Bronchial epithelial cell (primary cell): ENCODE measurements around the gene DNM1. TPM values are rescaled to one million over a fixed set of nuclear protein-coding genes. Genes with fewer than 3 reads are reported as not detected.
"Not testable (repeated sequence)": the region's sequence is repeated elsewhere in the genome, so short reads cannot be mapped to it uniquely, and the experiment has no call there.

Experiments
- DNase-seq: peaks from one replicate; pipeline ENCODE4 v3.0.0-alpha.2; 2010; ENCODE audit warnings: low read depth
- FAIRE-seq: peaks from 2 replicates; lab custom pipeline; 2011; peaks lifted over from hg19 to GRCh38; lab: Jason Lieb, UNC
- H3K27me3 ChIP-seq: 2 replicates; pipeline ENCODE4 v1.5.1; 2011; ENCODE audit warnings: low read length; ENCODE audit not compliant: control insufficient read depth, insufficient read depth
- H3K36me3 ChIP-seq: 2 replicates; pipeline ENCODE4 v1.5.1; 2011; ENCODE audit warnings: low read length; ENCODE audit not compliant: control insufficient read depth, insufficient read depth
- H3K4me3 ChIP-seq: 2 replicates; pipeline ENCODE4 v1.5.1; 2011; ENCODE audit warnings: mild to moderate bottlenecking, low read depth, low read length, control low read depth
- total RNA-seq: library from RNA; depleted of rRNA; stranded (reverse); fragments of >200 nt; gene quantifications from 2 replicates; pipeline ENCODE4 v1.2.1, GENCODE V29; 2014
- TF ChIP-seq, protein P1 (sequence below): IDR thresholded peaks from 2 replicates; pipeline ENCODE4 v1.5.1; 2011; ENCODE audit warnings: mild to moderate bottlenecking, moderate library complexity, low read length, control low read depth, inconsistent platforms; ENCODE audit not compliant: insufficient read depth, severe bottlenecking

Gene DNM1
- total RNA-seq, 1 donor from 2014 or later: 0.53 TPM

- TF ChIP-seq, protein P1, sequence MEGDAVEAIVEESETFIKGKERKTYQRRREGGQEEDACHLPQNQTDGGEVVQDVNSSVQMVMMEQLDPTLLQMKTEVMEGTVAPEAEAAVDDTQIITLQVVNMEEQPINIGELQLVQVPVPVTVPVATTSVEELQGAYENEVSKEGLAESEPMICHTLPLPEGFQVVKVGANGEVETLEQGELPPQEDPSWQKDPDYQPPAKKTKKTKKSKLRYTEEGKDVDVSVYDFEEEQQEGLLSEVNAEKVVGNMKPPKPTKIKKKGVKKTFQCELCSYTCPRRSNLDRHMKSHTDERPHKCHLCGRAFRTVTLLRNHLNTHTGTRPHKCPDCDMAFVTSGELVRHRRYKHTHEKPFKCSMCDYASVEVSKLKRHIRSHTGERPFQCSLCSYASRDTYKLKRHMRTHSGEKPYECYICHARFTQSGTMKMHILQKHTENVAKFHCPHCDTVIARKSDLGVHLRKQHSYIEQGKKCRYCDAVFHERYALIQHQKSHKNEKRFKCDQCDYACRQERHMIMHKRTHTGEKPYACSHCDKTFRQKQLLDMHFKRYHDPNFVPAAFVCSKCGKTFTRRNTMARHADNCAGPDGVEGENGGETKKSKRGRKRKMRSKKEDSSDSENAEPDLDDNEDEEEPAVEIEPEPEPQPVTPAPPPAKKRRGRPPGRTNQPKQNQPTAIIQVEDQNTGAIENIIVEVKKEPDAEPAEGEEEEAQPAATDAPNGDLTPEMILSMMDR: no peak
- Histone ChIP-seq H3K36me3 (peaks cover 34% of the 10 kb centered on the region), H3K4me3 (no peak overlapping the region), H3K27me3 (no peaks in the 10 kb centered on the region)
- no peak for FAIRE-seq
- DNase-seq: no peak
These were observed 22.7 kb upstream of the DNM1 start for GRCh38 chr9:128180447-128180846.

DNA sequence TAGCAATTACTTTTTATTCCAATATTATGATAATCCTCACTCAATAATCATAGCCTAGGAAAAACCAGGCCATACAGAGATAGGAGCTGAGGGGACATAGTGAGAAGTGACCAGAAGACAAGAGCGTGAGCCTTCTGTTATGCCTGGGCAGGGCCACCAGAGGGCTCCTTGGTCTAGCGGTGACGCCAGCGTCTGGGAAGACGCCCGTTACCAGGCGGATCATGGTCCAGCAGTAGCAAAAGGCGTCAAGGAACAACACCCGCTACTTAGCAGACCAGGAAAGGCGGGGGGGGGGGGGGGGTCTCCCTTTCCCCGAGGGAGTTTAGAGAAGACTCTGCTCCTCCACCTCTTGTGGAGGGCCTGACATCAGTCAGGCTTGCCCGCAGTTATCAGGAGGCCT is 21.7 kb upstream of the DNM1 start:
- H3K27me3 ChIP-seq, H3K4me3 ChIP-seq, DNase-seq, FAIRE-seq: not testable (repeated sequence)
- peaks cover 33% of the 10 kb centered on the region for H3K36me3 ChIP-seq
- TF ChIP-seq, protein P1: peak; percentile 40

DNA sequence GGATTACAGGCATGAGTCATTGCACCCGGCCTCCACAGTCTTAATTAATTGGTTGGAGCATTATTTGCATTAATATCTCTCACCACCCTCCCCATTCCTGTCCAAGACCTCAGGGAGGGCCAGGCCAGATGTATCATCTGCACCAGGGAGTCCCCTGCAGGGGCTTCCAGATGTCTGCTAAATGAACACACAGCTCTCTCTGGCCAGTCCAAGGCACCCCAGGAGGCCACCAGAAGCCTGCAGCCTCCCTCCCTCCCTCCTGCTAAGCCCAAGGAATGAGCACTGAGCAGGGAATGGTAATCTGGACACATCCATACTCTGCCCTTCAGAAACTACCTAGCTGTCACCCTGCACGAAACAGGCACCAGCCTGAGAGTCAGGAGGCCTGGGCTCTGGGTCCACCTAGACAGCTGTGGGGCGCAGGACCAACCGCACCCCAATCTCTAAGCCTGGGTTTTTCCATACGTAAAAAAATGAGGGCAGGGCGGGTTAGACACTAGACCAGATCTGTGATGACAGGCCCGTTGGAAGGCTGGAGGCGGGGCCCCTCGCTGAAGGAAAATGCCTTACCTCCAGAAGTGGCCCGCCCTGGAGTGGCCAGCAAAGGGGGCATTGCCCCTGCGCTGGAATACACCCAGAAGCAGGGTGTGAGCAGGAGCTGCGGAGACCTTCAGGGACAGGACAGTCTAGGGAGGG is 20.1 kb upstream of the DNM1 start:
- TF ChIP-seq, protein P1: no peak
- peaks cover 30% of the 10 kb centered on the region for H3K36me3 ChIP-seq

GRCh38 chr9:128185979-128186965 is 16.9 kb upstream of the DNM1 start:
- H3K36me3 ChIP-seq: peaks cover 20% of the 10 kb centered on the region
- no peak for FAIRE-seq

More for the DNA sequence above, 20.1 kb upstream of the DNM1 start:
- Histone ChIP-seq H3K4me3 (no peak overlapping the region), H3K27me3 (no peaks in the 10 kb centered on the region)
- no peak for DNase-seq
- no peak for FAIRE-seq

DNA sequence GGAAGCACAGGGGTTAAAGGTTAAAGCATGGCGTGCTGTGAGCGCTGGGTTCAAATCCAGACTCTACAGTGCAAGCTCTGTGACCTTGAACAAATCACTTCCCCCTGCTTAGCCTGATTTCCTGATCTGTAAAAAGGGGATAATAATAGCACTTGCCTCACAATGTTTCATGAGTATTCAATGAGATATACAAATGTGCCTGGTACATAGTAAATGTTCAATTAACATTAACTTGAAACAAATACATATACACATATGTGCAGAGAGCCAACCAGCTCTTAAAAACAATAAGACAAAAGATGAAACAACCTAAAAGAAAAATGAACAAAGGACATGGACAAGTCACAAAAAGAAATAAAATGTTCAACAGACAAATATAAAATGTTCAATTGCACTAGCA is 15.8 kb upstream of the DNM1 start:
- no peak for FAIRE-seq
- no peak for DNase-seq
- H3K27me3 ChIP-seq: no peaks in the 10 kb centered on the region
- TF ChIP-seq, protein P1: no peak
- H3K4me3 ChIP-seq: no peak overlapping the region
- peaks cover 19% of the 10 kb centered on the region for H3K36me3 ChIP-seq

More at GRCh38 chr9:128185979-128186965, 16.9 kb upstream of the DNM1 start:
- TF ChIP-seq, protein P1: no peak
- H3K4me3 ChIP-seq: no peak overlapping the region
- no peak for DNase-seq
- H3K27me3 ChIP-seq: no peaks in the 10 kb centered on the region
